Stimulated activated CD4-positive, alpha-beta T cell treated with anti-CD3 and anti-CD28 coated beads, Interleukin-15, amount 100 ng/mL, for 1 hour (primary cell): ENCODE results near the gene DAZAP1.

Source experiments
- DNase-seq, 2 donors: peaks; one replicate each; pipeline ENCODE4 v3.0.0-alpha.2; 2020; ENCODE audit warnings: low read depth in 1 of 2, low spot score in 1 of 2

The DAZAP1 gene

DNA sequence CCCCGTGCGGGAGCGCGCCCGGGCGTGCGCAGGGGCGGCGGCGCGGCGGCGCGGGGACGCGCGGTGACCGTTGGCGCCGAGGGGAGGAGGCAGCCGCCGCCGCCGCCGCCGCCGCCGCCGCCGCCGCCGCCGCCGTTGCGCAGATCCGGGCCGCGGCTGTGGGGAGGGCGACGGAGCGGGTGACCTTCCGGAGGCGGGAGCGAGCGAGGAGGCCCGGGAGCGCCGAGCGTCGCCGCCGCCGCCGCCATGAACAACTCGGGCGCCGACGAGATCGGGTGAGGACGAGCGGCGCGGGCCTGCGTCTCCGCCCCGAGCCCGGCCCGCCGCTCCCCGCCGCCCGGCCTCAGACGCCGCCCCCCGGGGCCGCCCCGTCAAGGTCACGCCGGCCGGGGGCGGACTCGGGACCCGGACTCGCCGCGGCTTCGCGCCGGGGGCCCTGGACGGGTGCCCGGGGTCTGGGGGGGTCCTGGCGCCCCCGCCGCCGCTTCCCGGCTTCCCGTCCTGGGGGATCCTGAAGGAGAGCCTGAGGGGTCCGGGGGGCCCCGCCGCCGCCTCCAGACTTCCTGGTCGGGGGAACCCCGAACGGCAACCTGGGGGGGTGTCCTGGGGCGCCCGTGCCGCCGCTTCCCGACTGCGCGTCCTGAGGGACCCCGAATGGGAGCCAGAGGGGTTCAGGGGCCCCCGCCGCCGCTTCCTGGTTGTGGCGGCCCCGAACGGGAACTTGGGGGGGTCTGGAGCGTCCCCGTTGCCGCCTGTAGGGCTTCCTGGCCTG, at the start of gene DAZAP1:
Gene DAZAP1 (plus strand): TSS at position 59 of the 772 bp plus-strand sequence. CDS start 188 bp downstream, at position 247.
- DNase-seq, result peak; percentile 21 to 26

DNA sequence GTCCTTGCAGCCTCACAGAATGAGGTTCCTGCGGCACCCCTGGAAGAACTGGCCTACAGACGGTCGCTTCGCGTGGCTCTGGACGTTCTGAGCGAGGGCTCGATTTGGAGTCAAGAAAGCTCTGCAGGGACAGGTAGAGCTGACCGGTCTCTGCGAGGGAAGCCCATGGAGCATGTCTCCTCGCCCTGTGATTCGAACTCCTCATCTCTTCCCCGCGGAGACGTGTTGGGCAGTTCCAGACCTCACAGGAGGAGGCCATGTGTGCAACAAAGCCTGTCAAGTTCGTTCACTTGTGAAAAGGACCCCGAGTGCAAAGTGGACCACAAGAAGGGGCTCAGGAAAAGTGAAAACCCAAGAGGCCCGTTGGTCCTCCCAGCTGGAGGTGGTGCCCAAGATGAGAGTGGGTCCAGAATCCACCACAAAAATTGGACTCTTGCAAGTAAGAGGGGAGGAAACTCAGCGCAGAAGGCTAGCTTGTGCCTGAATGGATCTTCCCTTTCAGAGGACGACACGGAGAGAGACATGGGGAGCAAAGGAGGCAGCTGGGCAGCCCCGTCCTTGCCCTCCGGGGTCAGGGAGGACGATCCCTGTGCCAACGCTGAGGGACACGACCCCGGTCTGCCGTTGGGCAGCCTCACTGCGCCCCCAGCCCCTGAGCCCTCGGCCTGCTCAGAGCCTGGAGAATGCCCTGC, 47.1 kb upstream of the DAZAP1 start:
- no peak for DNase-seq

DNA sequence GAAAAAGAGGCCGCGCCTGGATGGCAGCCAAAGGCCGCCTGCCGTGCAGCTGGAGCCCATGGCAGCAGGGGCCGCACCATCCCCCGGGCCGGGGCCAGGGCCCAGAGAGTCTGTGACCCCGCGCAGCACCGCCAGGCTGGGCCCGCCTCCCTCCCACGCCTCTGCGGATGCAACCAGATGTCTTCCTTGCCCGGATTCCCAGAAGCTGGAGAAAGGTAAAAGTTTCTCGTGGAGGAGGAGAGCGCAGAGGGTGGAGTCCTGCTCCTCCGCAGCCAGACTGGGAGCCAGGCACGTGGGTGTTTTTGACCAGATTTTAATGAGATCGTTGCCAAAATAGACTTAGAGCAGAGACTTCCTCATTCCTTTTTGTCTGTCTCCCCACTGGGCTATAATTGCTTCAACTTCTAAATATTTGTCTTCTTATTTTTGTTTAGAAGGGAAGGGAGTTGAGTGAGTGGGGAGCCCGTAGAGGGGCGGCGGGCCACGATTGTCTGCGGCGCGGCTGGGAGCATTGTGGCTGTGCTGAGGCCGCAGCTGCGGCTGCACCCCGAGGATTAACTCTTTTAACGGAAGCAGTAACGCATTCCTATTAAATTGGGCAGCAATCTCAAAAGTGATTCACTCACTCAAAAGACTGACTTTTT, 46.4 kb upstream of the DAZAP1 start:
- no peak for DNase-seq

DNA sequence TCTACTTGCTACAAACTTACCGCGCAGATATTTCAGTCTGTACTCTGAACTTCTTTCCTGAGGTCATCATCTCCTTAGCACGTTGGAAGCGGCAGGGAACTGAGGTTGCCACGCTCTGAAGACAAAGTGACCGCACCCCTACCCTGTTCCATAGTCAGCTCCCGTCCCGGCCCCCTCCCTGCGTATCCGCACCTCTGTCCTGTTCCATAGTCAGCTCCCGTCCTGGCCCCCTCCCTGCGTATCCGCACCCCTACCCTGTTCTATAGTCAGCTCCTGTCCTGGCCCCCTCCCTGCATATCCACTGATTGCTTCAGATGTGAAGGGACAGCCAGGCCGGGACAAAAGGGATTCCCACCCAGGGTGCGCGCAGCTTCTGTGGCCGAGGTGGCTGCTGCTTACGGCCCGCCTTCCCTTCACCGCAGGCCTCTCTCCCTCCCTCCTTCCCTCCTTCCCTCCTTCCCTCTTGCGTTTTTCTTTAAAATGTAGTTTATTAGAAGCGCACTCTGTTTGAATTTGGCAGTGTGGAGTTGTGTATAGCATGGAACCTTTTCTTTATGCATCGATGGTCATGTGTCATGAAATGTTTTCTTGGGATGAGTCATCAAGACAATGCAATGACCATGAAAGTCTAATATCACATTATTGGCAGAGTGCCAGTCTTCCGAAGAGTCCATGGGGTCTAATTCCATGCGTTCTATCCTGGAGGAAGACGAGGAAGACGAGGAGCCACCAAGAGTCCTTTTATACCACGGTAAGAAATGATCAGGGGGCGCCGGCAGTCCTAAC, 45.6 kb upstream of the DAZAP1 start:
- DNase-seq, result no peak

DNA sequence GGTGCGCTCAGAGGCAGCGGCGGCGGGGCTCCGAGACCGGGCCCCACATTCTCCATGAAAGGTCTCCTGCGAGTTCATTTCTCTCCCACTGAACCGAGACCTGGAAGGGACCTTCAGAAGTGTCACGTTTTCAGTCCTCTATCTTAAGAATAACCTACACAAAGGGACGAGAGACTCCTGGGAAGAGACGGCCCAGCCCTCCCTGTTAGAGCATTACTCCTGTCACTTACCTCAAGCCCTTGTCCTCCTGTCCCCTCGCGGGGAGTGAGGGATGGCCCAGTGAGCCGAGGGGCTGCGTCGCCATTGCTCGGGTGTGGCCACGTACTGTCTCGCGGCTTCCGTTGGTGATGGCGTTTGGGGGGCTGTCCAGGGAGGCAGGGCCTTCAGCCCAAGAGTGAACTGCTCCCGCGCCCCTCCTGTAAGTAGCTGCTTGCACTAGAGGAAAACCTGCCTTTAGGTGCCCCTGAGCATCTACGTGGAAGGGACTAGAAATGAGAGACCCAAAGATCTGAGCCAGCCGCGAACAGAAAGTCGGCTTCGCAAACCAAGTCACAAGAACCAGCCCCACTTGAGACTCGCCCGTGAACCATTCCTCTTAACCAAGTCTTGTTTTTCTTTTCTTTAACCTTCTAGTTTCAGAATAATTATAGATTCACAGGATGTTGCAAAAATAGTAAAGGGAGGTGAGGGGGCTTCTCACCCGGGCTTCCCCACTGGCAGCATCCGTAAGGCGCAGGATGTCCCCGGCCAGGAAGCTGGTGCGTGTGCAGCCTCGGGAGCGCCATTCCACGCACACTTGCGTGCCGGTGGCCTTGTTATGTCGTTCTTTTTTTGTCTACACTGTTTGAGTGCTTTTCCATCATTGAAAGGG, 44.8 kb upstream of the DAZAP1 start:
- no peak for DNase-seq

DNA sequence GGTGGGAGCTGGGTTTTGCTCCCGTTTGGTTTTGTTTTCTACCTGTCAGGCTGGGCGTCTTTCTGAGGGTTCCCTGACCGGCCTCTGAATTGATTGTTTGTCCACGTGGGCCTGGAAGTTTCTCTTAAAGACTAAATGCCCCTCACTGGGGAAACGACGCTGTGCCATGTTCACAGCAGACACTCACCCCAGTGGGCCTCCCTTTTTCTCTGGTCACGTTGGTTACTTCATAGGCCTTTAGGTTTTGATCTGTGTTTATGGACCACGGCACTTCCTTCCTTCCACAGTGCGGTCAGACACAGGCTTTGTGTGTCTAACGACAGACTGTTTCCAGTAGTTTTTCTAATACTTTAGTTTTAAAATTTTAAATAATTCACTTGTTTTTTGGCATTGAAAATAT, 43.8 kb upstream of the DAZAP1 start:
- DNase-seq, result no peak

DNA sequence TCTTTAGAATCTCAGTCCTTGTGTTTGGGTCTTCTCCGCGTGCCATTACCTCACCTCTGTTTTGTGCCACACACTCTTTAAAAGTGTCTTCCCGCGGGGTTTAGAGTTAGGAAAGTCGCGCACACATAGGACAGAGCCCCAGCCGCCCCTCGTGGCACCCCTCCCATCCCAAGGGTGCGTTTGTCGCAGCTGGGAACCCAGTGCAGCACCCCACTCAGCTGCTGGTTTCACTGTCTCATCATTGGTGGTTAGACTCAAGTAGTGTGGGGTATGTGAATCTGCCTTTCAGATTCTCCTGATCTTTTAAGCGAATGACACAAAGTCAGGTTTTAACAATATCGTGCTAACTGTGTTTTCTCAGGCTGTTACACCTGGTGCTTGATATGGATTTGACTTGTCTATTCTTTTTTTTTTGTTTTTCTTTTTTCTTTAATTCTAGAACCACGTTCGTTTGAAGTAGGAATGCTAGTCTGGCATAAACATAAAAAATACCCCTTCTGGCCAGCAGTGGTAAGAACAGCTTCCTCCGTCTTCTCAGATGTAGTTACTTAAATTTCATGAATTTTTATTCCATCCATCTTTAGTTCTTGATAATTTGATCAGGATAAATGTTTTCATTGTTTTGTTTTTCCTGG, 43.2 kb upstream of the DAZAP1 start:
- DNase-seq, result no peak

DNA sequence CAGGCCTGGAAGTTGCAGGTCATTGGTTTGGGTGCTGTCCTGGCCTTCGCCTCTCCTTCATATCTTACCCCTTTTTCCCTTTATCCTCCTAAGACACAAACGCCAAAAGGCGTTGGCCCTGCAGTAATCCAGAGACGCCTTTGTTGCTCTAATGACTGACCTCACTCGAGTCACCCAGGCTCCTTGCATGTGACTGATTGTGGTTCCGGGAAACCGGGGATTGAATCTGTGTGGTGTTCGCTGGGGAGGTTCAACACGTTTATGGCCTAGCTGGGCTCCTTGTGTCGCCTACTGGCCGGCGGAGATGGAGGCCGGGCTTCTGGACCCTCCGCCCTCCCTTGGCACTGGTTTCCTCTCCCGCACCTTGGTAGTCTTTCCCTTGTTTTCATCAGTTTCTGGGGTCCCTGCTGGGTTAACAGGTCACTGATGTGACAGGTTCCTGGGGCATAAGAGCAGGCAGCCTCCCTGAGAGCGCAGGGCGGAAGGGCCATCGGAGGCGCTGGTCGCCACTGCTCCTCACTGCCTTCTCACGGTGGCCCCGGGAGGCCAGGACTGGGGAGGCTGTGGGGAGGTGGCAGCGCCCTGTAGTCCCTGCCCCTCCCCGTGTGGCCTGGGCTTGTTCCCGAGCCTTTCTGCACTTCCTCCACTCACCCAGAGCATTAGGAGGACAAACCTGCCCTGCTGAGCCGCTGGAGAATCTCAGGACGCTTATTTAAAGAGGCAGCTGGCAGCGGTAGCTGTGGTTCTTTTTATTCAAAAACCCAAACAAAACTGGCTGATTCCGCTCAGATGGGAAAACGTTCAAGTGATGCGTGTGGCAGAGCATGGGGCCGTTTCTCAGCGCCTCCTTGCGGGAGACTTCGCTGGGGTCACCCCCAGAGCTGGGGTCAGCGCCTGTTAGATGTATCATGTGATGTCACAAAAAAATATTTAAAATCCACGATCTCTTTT, 41.8 kb upstream of the DAZAP1 start:
- no peak for DNase-seq

DNA sequence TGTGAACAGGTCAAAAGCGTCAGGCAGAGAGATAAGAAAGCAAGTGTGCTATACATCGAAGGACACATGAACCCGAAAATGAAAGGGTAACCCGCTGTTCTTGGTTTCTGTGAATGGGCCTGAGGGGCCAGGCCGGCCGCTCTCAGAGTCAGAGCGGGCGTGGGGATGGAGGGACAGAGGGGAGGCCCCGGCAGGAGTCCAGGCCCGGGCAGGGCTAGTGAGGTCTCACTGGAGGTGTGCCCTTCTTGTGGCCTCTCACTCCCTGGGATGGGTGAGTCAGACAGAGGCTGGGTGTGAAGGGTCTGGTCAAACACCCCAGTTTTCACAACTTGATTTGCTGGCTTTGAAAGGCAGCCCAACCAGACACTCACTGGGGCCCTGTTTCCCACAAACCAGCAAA, 41.1 kb upstream of the DAZAP1 start:
- DNase-seq, result no peak

DNA sequence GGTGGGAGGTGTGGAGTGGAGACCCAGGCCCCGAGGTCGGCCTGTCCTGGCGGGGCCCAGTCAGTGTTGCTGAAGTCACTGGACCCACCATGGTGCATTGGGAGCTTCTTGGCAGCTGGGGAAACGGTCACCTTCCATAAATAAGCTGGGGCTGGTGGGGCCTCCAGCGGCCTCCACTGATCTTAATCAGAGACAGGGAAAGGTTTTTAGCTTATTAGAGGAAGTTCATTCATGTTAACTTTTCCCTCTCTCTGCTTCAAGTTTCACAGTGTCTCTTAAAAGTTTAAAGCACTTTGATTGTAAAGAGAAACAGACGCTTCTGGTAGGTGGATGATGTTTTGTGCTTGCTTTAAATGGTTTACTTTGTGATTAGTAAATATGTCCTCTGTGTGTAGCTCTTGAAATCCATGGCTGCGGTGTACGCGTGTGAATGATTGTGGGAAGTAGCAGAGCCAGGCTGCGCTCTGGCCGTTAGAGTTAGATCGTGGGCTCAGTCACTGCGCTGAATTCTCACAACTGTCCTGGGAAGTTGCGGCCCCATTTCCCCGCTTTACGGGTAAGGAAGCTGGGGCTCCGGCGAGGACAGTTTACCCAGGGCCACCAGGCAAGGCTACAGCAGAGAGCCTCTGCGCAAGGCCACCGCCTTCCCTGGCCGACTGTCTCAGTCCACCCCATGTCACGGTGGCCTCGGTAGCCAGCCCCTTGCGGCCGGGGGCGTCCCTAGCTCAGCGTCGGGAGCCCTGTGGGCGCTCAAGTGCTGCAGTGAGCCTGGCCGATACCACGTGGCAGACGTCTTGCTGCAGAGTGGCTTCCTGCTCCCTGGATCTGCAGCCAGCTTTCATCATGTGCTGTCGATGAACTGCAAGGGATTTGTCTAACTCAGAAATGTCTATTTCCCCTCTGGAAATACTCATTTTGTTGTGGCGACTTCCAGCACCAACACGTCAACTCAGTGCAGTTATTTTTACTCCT, 40.2 kb upstream of the DAZAP1 start:
- DNase-seq, result no peak

DNA sequence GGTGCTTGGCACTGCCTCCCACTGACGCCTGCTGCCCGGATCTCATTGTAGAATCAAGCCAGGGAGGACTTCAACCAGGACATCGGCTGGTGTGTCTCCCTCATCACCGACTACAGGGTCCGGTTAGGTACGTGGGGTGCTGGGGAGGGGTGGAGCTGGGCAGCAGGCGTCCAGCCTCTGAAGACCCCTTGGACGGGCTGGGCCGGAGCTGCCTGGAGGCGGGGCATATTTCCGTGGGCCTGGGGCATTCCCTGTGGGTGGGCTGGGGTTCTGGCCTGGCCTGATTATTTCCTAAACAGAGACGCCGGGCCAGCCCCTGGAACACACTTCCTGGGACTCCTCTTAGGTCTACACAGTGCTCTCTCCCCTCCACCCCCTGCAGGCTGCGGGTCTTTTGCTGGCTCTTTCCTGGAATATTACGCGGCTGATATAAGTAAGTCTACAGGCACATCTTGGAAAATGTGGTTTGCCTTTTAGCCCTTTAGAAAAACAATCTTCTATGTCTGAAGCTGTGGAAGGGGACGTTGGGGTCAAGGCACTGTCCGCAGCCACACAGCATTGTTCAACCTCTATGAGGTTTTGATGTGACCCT, 38.1 kb upstream of the DAZAP1 start:
- no peak for DNase-seq

DNA sequence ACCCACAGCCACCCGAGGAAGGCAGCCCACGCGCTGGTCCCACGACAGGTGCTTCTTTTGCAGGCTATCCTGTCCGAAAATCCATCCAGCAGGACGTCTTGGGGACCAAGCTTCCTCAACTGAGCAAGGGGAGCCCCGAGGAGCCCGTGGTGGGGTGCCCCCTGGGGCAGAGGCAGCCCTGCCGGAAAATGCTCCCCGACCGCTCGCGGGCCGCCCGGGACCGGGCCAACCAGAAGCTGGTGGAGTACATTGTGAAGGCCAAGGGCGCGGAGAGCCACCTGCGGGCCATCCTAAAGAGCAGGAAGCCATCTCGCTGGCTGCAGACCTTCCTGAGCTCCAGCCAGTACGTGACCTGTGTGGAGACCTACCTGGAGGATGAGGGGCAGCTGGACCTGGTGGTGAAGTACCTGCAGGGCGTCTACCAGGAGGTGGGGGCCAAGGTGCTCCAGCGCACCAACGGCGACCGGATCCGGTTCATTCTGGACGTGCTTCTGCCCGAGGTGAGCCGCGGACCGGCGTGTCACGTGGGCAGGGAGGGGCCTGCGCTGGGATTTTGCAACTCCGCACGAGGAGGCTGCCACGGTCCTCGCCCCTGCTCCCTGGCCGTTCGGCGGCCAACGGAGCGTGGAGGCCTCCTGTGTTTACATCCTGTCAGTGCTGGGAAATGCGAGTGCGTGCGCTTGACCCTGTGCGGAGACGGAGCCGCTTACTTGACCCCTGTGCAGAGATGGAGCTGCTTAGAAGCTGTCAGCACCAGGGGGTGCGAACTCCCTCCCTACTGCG, 36.6 kb upstream of the DAZAP1 start:
- no peak for DNase-seq

DNA sequence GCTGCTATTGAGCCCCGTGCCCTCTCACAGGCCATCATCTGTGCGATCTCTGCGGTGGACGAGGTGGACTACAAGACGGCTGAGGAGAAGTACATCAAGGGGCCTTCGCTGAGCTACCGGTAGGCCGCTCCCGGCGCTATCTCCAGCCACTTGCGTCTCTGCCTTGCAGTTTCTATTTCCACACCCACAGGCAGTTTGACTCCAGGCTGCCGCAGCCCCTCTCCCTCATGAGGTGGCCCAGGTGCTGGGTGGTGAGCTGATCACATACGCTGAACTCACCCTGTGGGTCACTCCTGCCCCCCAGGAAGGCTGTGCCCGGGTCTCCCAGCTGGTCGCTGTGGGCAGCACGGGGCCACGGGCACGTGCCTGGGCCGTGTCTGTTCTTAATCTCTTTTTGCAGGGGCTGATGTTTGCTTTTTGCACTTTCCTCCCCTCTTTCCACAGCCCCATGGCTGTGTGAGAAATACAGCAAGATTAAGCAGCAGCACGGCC, 34.3 kb upstream of the DAZAP1 start:
- no peak for DNase-seq

DNA sequence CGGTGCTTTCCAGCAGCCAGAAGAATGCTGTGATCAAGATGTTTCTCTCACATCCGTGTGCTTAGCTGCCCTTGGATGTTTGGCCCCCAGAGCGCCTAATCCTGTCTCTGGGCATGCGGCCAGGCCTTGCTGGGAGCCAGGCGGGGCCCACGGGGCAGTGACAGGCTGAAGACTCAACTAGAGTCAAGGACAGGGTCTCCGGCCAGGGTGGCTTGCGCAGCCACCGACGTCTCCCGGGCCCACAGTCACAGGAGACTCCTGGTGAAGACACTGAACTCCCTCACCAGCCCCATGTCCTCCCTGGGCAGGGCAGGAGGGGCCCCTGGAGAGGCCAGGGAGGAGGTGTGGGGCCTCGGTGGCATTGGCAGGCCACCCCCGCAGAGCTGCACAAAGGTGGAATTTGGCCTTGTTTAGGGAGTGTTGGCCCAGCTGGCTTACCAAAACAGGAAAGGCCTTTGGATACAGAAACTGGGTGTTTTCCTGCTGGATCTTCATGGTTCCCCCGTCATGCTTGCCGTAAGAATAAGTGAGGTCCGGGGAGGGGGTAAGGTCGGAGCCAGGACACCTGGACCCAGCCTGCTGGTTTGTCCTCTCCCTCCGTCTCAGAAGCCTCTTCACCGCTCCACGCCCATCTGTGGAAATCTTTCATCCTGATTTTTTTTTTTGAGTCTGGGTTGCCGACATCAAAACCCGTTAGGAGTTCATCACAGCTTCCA, 33.7 kb upstream of the DAZAP1 start:
- no peak for DNase-seq

DNA sequence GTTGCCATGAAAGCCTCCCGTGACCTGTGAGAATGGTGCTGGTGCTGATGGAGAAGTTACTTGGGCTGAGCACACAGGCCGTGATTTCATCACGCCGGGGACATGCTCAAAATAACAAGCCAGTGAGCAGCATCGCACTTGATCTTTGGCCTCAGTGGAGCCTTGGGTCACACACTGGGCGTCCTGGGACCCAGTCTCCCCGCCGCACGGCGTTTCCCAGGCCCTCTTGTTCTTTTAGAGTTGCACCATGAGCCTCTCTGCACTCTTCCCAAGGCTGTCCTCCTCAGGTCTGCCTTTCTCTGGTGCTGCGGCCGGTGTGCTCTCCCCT, 33.2 kb upstream of the DAZAP1 start:
- DNase-seq, result no peak

DNA sequence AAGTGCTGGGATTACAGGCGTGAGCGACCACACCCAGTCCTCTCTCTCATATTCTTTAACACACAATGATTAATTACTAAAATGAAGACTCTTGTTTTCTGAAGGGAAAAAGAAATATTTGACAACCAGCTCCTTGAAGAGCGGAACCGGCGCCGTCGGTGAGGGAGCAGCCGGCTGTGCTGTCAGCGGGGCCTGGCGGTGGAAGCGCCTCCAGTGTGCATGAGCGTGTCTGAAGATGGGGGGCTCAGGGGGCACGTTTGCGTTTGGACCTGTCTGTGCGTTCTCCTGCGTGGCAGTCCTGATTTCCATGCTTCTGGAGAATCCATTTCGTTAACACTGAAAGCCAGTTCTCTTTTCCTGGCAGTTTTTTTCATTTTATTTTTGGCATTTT, 31.0 kb upstream of the DAZAP1 start:
- no peak for DNase-seq
